Neutrophil (primary cell): ENCODE data around the gene ETFBKMT.
"Not testable (repeated sequence)": the region's sequence is repeated elsewhere in the genome, so short reads cannot be mapped to it uniquely, and the experiment has no call there.

Source experiments
- H3K27ac ChIP-seq: fragments of 200-600 bp; sonication (generic); 2 replicates; pipeline ENCODE4 v1.5.1; 2016; ENCODE audit warnings: mild to moderate bottlenecking, moderate library complexity
- H3K27me3 ChIP-seq: fragments of 200-600 bp; sonication (generic); 2 replicates; pipeline ENCODE4 v1.6.0; 2016; ENCODE audit warnings: mild to moderate bottlenecking
- H3K36me3 ChIP-seq: fragments of 200-600 bp; sonication (generic); 2 replicates; pipeline ENCODE4 v1.5.1; 2017
- H3K4me1 ChIP-seq, 2 experiments: fragments of 200-600 bp in 1 of 2; sonication (generic) in 1 of 2; 1 replicate in 1 of 2; 2 replicates in 1 of 2; pipeline versions ENCODE4 v1.5.1 to v1.6.1; 2013 to 2016; ENCODE audit warnings: low read depth in 1 of 2, low read length in 1 of 2, mild to moderate bottlenecking in 1 of 2, moderate library complexity in 1 of 2; ENCODE audit not compliant: control insufficient read depth in 1 of 2, insufficient read depth in 1 of 2
- H3K4me3 ChIP-seq, 2 experiments: fragments of 200-600 bp in 1 of 2; sonication (generic) in 1 of 2; 1 replicate in 1 of 2; 2 replicates in 1 of 2; pipeline ENCODE4 v1.5.1; 2013 to 2016; ENCODE audit warnings: low read depth in 1 of 2, low read length in 1 of 2, mild to moderate bottlenecking in 1 of 2, moderate library complexity in 1 of 2
- H3K9me3 ChIP-seq: fragments of 200-600 bp; sonication (generic); 2 replicates; pipeline ENCODE4 v1.5.1; 2016
- TF ChIP-seq, protein P1 (sequence below): fragments of 200-600 bp; sonication (generic); IDR thresholded peaks from 2 replicates; pipeline ENCODE4 v1.5.1; 2016; ENCODE audit warnings: antibody characterized with exemption

ETFBKMT gene

DNA sequence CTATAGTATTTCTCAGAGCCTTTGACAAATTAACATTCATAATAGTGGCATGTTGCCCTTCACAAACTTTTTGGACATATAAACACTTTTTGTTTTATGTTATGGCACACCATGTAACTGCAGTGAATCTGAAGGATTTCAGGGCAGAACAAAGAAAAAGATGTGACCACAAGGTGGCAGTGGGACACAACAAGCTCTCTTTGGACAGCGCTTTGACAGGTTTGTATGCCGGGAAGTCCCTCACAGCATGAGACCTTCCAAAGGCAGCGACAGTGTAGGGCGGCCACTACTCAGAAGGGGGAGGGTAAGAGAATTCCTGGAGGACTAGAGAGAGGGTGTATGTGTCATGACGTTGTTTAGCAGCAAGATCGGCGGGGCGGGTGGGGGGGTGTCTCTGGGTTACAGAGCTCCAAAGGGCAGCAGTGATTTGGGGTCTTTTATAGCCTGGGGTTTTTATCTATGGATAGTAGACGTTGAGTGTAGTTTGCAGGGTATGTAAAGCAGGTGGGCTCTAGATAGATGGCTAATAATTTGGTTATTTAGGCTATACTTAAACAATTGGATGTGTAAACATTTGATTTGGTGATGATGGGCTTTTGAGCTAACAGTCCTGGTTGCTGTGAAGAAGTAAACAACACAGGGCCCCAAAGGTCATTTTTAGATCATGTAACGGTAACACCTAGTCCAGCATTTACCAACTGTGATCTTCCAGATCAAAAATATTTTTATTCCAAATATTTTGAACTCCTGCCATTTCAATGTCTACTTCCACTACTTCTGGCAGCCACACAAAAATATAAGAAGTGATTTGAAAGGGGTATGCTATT is 22.9 kb downstream of the ETFBKMT start:
- no peaks in the 10 kb centered on the region for H3K9me3 ChIP-seq
- peaks cover 11 to 23% of the 10 kb centered on the region in 2 experiments for H3K4me1 ChIP-seq
- H3K4me3 ChIP-seq: no peak overlapping the region
- H3K36me3 ChIP-seq: peaks cover 7% of the 10 kb centered on the region
- peak overlapping the region; percentile 39 for H3K27ac ChIP-seq
- TF ChIP-seq, protein P1, sequence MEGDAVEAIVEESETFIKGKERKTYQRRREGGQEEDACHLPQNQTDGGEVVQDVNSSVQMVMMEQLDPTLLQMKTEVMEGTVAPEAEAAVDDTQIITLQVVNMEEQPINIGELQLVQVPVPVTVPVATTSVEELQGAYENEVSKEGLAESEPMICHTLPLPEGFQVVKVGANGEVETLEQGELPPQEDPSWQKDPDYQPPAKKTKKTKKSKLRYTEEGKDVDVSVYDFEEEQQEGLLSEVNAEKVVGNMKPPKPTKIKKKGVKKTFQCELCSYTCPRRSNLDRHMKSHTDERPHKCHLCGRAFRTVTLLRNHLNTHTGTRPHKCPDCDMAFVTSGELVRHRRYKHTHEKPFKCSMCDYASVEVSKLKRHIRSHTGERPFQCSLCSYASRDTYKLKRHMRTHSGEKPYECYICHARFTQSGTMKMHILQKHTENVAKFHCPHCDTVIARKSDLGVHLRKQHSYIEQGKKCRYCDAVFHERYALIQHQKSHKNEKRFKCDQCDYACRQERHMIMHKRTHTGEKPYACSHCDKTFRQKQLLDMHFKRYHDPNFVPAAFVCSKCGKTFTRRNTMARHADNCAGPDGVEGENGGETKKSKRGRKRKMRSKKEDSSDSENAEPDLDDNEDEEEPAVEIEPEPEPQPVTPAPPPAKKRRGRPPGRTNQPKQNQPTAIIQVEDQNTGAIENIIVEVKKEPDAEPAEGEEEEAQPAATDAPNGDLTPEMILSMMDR: peak; percentile 70
- no peaks in the 10 kb centered on the region for H3K27me3 ChIP-seq

DNA sequence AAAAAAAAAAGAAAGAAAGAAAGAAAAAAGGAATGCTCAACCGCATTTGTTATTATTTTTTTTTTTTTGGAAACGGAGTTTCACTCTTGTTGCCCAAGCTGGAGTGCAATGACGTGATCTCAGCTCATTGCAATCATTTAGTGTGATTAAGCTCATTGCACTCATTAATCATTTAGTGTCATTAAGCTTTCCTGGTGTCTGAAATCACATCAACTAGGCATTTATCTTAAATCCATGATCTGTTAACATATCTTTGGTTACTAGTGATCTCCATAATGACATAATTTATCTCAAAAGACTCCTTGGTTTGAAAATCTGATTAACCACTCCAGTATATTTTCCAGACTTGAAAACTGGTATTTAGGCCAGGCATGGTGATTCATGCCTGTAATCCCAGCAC is 26.3 kb downstream of the ETFBKMT start:
- Histone ChIP-seq H3K4me1 (peaks cover 17 to 35% of the 10 kb centered on the region in 2 experiments), H3K27me3 (no peaks in the 10 kb centered on the region), H3K27ac (peak overlapping the region; percentile 84), H3K4me3 (peak overlapping the region in 1 of 2 experiments; percentile 49), H3K36me3 (peaks cover 9% of the 10 kb centered on the region), H3K9me3 (no peaks in the 10 kb centered on the region)
- TF ChIP-seq, protein P1: no peak

- peak overlapping the region; percentile 84 for H3K27ac ChIP-seq
- no peaks in the 10 kb centered on the region for H3K9me3 ChIP-seq
- no peaks in the 10 kb centered on the region for H3K27me3 ChIP-seq
- TF ChIP-seq, protein P1: no peak
- H3K36me3 ChIP-seq: peaks cover 9% of the 10 kb centered on the region
- H3K4me3 ChIP-seq: peak overlapping the region in 1 of 2 experiments; percentile 49
- peaks cover 17 to 30% of the 10 kb centered on the region in 2 experiments for H3K4me1 ChIP-seq
Measured at GRCh38 chr12:31687101-31687527, 27.6 kb downstream of the ETFBKMT start.

DNA sequence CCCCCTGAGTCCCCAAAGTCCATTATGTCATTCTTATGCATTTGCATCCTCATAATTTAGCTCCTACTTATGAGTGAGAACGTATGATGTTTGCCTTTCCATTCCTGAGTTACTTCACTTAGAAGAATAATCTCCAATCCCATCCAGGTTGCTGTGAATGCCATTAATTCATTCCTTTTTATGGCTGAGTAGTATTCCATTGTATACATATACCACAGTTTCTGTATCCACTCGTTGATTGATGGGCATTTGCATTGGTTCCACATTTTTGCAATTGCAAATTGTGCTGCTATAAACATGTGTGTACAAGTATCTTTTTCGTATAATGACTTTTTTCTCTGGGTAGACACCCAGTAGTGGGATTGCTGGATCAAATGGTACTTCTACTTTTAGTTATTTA is 30.4 kb downstream of the ETFBKMT start:
- H3K27ac ChIP-seq, H3K4me3 ChIP-seq, H3K27me3 ChIP-seq, H3K9me3 ChIP-seq: not testable (repeated sequence)
- Histone ChIP-seq H3K36me3 (peaks cover 22% of the 10 kb centered on the region), H3K4me1 (peaks cover 17 to 27% of the 10 kb centered on the region in 2 experiments)

GRCh38 chr12:31702047-31702446 is 42.6 kb downstream of the ETFBKMT start:
- TF ChIP-seq, protein P1: no peak
- H3K9me3 ChIP-seq: no peaks in the 10 kb centered on the region
- H3K4me1 ChIP-seq: no peaks in the 10 kb centered on the region
- H3K36me3 ChIP-seq: peaks cover 46% of the 10 kb centered on the region
- H3K27me3 ChIP-seq: no peaks in the 10 kb centered on the region
- H3K4me3 ChIP-seq: no peak overlapping the region
- H3K27ac ChIP-seq: no peak overlapping the region

DNA sequence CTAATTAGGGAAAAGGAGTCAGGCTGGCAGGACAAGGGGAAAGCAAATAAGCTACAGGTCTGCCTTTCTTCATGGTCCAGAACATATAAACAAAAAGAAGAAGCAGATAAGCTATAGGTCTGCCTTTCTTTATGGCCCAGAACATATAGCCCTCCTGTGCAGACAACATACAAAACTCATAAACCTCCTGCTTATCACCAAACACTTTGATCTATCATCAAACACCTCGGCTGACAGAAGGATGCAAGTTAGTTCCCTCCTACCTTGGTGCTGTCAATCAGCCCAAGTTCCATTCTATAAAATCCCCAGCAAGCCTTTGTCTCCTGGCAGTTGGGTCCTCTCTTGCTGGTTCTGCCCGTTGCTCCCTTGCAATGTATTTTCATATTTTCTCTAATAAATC is 46.1 kb downstream of the ETFBKMT start:
- Histone ChIP-seq H3K9me3 (peaks cover 13% of the 10 kb centered on the region), H3K36me3 (peaks cover 18% of the 10 kb centered on the region), H3K27me3 (no peaks in the 10 kb centered on the region), H3K4me3 (no peak overlapping the region), H3K4me1 (no peaks in the 10 kb centered on the region), H3K27ac (no peak overlapping the region)
- TF ChIP-seq, protein P1: no peak

DNA sequence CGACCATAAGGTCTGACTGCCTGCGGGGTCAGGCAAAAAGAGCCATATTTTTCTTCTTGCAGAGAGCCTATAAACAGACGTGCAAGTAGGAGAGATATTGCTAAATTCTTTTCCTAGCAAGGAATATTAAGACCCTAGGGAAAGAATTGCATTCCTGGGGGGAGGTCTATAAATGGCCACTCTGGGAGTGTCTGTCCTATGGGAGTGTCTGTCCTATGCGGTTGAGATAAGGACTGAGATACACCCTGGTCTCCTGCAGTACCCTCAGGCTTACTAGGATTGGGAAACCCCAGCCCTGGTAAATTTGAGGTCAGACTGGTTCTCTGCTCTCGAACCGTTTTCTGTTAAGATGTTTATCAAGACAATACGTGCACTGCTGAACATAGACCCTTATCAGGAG is 48.6 kb downstream of the ETFBKMT start:
- H3K4me1 ChIP-seq, H3K27me3 ChIP-seq, H3K36me3 ChIP-seq, H3K4me3 ChIP-seq, H3K27ac ChIP-seq: not testable (repeated sequence)
- peaks cover 13% of the 10 kb centered on the region for H3K9me3 ChIP-seq
